Uterus (tissue), 4 donors: ENCODE measurements around the gene GRIK1. TPM values are rescaled to one million over a fixed set of nuclear protein-coding genes. Genes with fewer than 3 reads are reported as not detected.

Source experiments
- DNase-seq, 2 donors: peaks; one replicate each; pipeline ENCODE4 v3.0.0-alpha.2; 2019 to 2020
- H3K27ac ChIP-seq, 2 donors: fragments of 200-600 bp; sonication (generic); 1 replicate in 1 of 2; 2 replicates in 1 of 2; pipeline ENCODE4 v1.5.1; 2016 to 2018
- H3K27me3 ChIP-seq, 2 donors: fragments of 200-600 bp; sonication (generic); one replicate each; pipeline ENCODE4 v1.5.1; 2018 to 2019; ENCODE audit warnings: control low read depth in 1 of 2
- H3K36me3 ChIP-seq, 2 donors: fragments of 200-600 bp; sonication (generic); one replicate each; pipeline ENCODE4 v1.5.1; 2019; ENCODE audit warnings: control low read depth in 1 of 2
- H3K4me1 ChIP-seq, 2 donors: fragments of 200-600 bp; sonication (generic); one replicate each; pipeline ENCODE4 v1.5.1; 2018 to 2019; ENCODE audit warnings: control low read depth in 1 of 2
- H3K4me3 ChIP-seq, 2 donors: fragments of 200-600 bp; sonication (generic); 1 replicate in 1 of 2; 2 replicates in 1 of 2; pipeline ENCODE4 v1.5.1; 2018 to 2019; ENCODE audit warnings: mild to moderate bottlenecking in 1 of 2
- H3K9me3 ChIP-seq, 2 donors: fragments of 200-600 bp; sonication (generic); one replicate each; pipeline ENCODE4 v1.5.1; 2019; ENCODE audit warnings: control low read depth in 1 of 2
- POLR2A ChIP-seq, 2 donors: fragments of 450-650 bp; IDR thresholded peaks; one replicate each; pipeline ENCODE4 v1.6.1; 2016; ENCODE audit warnings: antibody characterized with exemption in 2 of 2, mild to moderate bottlenecking in 1 of 2, moderate library complexity in 1 of 2
- intact Hi-C: fragments of 100-400 bp; cut with DNase I; formaldehyde crosslinking; loops from one replicate; pipeline ENCODE4 v1.15.1; 2023; ENCODE audit warnings: low total_unique reads
- total RNA-seq, 4 donors: library from RNA; depleted of rRNA in 3 of 4; stranded (reverse); fragments of >200 nt in 3 of 4; gene quantifications; one replicate each; pipeline versions ENCODE4 v1.1.0 to v1.2.4, GENCODE V29; 2014 to 2023
- TF ChIP-seq, protein P1 (sequence below), 4 experiments: fragments of 200-600 bp in 2 of 4; fragments of 450-650 bp in 2 of 4; sonication (generic) in 2 of 4; IDR thresholded peaks; one replicate each; pipeline ENCODE4 v1.5.1; 2016 to 2019; ENCODE audit warnings: antibody characterized with exemption in 4 of 4, mild to moderate bottlenecking in 2 of 4, moderate library complexity in 1 of 4
- donor health status: DM: yes; HTN: yes; CAD: no.

Gene GRIK1
- total RNA-seq, 4 donors from 2014 or later = 0.12 to 4.1 TPM; not detected in 2

DNA sequence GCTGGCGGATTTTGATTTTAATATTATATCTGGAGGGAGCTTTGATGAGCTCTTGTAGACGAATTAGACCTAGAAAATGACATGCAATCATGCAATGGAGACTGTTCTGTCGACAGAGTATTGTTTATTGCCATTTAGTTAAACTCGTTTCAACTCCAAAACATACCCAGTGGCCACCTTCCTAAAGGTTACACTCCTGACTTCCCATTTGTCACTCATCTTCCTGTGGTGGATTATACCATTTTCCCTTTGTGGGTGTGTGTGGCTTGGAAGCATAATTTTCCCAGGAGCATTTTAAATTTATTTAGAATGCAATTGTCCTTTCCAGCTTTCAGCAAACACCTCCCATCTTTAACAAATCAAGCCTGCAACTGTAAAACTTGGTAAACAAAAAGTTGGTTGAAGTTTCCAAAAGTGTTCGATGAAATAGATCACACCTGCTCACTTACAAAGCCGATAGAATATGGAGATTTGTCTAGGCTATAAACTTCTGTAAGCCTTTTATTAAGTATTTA is 266.6 kb downstream of the GRIK1 start:
- H3K27me3 ChIP-seq = no peaks in the 10 kb centered on the region
- no peaks in the 10 kb centered on the region for H3K4me1 ChIP-seq
- H3K27ac ChIP-seq = no peak overlapping the region
- H3K4me3 ChIP-seq = no peak overlapping the region
- H3K36me3 ChIP-seq = no peaks in the 10 kb centered on the region
- TF ChIP-seq, protein P1, sequence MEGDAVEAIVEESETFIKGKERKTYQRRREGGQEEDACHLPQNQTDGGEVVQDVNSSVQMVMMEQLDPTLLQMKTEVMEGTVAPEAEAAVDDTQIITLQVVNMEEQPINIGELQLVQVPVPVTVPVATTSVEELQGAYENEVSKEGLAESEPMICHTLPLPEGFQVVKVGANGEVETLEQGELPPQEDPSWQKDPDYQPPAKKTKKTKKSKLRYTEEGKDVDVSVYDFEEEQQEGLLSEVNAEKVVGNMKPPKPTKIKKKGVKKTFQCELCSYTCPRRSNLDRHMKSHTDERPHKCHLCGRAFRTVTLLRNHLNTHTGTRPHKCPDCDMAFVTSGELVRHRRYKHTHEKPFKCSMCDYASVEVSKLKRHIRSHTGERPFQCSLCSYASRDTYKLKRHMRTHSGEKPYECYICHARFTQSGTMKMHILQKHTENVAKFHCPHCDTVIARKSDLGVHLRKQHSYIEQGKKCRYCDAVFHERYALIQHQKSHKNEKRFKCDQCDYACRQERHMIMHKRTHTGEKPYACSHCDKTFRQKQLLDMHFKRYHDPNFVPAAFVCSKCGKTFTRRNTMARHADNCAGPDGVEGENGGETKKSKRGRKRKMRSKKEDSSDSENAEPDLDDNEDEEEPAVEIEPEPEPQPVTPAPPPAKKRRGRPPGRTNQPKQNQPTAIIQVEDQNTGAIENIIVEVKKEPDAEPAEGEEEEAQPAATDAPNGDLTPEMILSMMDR (IDR thresholded peaks at IDR 0.05) = no peak
- no peak for TF ChIP-seq POLR2A (IDR thresholded peaks at IDR 0.05)
- no peak for DNase-seq
- H3K9me3 ChIP-seq = no peaks in the 10 kb centered on the region
- intact Hi-C loops = no loop called here

- H3K9me3 ChIP-seq = no peaks in the 10 kb centered on the region
These were observed 268.1 kb downstream of the GRIK1 start for GRCh38 chr21:29671728-29672127.

DNA sequence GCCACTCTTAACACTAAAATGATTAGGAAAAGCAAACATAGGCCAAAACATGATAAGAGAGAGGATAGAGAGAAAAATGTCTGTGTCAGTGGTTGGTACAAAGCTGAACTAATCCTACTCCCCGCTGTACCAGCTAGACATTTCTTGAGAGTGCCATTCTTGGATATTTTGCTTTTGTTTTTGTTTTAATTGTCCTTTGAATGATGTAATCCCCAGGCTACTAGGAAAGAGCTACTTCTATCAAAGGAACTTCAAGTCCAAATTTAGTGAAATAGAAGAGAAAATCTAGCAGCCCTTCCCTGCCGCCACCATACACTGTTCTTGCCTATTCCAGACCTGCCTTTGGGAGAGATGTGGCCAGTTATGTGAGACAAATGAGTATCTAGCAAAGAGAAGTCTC is 269.6 kb downstream of the GRIK1 start:
- Histone ChIP-seq H3K4me1 (no peaks in the 10 kb centered on the region), H3K4me3 (no peak overlapping the region), H3K27ac (no peak overlapping the region), H3K27me3 (no peaks in the 10 kb centered on the region), H3K36me3 (no peaks in the 10 kb centered on the region), H3K9me3 (no peaks in the 10 kb centered on the region)
- intact Hi-C loops = no loop called here
- no peak for DNase-seq
- TF ChIP-seq, protein P1 (IDR thresholded peaks at IDR 0.05) = no peak
- TF ChIP-seq POLR2A (IDR thresholded peaks at IDR 0.05) = no peak

More at GRCh38 chr21:29671728-29672127, 268.1 kb downstream of the GRIK1 start:
- no peak for DNase-seq
- no peaks in the 10 kb centered on the region for H3K4me1 ChIP-seq
- TF ChIP-seq POLR2A (IDR thresholded peaks at IDR 0.05) = no peak
- TF ChIP-seq, protein P1 (IDR thresholded peaks at IDR 0.05) = no peak
- no peak overlapping the region for H3K27ac ChIP-seq
- no peaks in the 10 kb centered on the region for H3K27me3 ChIP-seq
- H3K4me3 ChIP-seq = no peak overlapping the region
- intact Hi-C loops = no loop called here
- H3K36me3 ChIP-seq = no peaks in the 10 kb centered on the region

GRCh38 chr21:29669416-29669815 is 270.4 kb downstream of the GRIK1 start:
- Histone ChIP-seq H3K9me3 (no peaks in the 10 kb centered on the region), H3K4me3 (no peak overlapping the region), H3K27ac (no peak overlapping the region), H3K4me1 (no peaks in the 10 kb centered on the region), H3K36me3 (no peaks in the 10 kb centered on the region), H3K27me3 (no peaks in the 10 kb centered on the region)
- TF ChIP-seq, protein P1 (IDR thresholded peaks at IDR 0.05) = no peak
- TF ChIP-seq POLR2A (IDR thresholded peaks at IDR 0.05) = no peak
- no peak for DNase-seq
- intact Hi-C loops = no loop called here

- H3K9me3 ChIP-seq = no peaks in the 10 kb centered on the region
- no peak for TF ChIP-seq POLR2A (IDR thresholded peaks at IDR 0.05)
- TF ChIP-seq, protein P1 (IDR thresholded peaks at IDR 0.05) = no peak
These were observed 272.1 kb downstream of the GRIK1 start for GRCh38 chr21:29667651-29668050.

More at GRCh38 chr21:29667651-29668050, 272.1 kb downstream of the GRIK1 start:
- intact Hi-C loops = no loop called here
- Histone ChIP-seq H3K36me3 (no peaks in the 10 kb centered on the region), H3K27me3 (no peaks in the 10 kb centered on the region), H3K27ac (no peak overlapping the region), H3K4me1 (no peaks in the 10 kb centered on the region), H3K4me3 (no peak overlapping the region)
- no peak for DNase-seq
